Hippocampal formation (tissue), 2 donors: ENCODE results near the gene FMR1NB.

ENCODE experiments used
- DNase-seq, 2 donors: peaks; one replicate each; lab custom pipeline; 2025; lab: John Stamatoyannopoulos, UW

The FMR1NB gene, protein sequence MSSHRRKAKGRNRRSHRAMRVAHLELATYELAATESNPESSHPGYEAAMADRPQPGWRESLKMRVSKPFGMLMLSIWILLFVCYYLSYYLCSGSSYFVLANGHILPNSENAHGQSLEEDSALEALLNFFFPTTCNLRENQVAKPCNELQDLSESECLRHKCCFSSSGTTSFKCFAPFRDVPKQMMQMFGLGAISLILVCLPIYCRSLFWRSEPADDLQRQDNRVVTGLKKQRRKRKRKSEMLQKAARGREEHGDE

DNA sequence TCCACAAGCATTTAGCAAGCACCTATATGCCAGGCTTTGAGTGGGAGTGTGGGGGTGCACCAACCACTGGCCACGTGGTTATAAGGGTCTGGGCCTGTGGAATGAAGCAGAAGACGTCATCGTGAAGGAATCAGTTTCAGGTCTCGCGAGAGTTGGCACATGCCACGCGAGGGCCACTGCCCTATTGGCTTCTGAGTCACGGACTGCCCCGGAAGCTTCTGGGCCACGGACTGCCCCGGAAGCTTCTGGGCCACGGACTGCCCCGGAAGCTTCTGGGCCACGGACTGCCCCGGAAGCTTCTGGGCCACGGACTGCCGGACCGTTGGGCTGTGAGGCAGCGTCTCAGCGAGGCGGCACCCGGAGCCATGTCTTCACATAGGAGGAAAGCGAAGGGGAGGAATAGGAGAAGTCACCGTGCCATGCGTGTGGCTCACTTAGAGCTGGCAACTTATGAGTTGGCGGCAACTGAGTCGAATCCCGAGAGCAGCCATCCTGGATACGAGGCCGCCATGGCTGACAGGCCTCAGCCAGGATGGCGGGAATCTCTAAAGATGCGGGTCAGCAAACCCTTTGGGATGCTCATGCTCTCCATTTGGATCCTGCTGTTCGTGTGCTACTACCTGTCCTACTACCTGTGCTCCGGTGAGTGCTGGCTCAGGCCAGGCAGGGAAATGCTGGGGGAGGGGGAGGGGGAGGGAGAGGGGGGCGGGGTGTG is at the start of gene FMR1NB:
TSS of gene FMR1NB (plus strand) at position 300 of the 715 bp plus-strand sequence. CDS start at position 366, 66 bp downstream.
- DNase-seq = no peak

DNA sequence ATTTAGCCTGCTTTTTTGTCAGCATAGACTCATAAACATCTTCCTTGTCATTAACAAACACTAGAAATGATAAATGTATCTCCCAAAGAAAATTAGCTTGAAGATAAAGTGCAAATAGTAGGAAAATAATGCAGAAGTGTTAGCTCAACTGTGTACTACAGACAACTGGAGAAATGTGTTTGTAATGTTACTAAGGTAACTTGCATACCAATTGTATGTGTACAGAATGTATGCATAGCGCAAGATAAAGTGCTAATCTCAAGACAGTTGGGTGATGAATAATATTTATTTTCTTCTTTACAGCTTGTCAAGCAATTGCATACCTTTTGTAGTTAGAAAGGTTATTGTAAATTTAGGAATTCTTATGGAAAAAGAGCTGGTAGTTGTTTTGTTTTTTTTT is 47.3 kb upstream of the FMR1NB start:
- DNase-seq = no peak

DNA sequence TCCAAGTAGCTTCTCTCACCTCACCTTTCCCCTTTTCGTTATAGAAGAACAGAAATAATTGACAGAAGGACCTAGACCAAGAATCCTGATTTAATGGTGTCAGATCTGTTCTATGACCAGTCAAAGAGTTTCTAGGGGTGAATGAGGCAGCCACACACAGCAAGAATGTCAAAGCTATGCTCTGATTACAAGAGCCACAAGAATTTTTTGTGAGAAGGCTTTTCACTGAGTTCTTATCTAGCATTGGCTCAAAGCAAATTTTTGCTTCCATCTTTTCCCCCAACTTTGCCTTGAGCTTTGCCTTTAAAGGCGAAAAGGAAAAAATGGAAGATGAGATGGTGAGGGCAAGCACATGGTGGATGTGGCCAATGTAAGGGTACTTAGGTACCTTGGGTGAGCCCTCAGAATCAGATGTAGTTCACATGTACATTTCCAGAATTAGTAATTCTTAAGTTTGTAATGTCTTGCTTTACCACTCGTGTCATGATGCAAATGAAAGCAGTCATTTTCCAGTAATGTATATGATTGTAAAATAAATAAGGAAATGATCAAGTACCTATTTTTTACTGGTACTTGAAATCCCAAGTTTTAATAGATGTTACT is 45.9 kb upstream of the FMR1NB start:
- no peak for DNase-seq

DNA sequence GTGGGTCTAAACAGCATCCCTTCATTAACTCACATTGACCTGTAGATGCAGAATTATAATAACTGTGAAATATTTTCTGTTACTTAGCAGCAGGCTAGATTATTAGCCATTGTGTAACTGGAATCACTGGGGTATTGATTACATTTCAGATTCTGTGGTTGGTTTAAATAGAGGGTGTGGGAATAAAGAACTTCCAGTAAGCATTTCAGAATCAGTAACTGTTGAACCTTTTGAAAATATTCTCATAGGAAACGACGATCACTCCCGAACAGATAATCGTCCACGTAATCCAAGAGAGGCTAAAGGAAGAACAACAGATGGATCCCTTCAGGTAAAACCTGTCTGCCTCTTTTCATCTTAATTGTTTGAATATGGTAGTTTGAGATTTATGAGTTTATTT is 35.9 kb upstream of the FMR1NB start:
- no peak for DNase-seq

DNA sequence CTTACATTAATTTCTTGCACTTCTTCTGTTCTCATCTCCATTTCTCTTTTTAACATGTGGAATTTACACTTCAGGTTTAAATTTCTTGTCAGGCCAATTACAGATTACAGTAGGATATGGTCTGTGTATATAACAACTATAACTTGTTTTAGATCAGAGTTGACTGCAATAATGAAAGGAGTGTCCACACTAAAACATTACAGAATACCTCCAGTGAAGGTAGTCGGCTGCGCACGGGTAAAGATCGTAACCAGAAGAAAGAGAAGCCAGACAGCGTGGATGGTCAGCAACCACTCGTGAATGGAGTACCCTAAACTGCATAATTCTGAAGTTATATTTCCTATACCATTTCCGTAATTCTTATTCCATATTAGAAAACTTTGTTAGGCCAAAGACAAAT is 32.6 kb upstream of the FMR1NB start:
- DNase-seq = no peak

DNA sequence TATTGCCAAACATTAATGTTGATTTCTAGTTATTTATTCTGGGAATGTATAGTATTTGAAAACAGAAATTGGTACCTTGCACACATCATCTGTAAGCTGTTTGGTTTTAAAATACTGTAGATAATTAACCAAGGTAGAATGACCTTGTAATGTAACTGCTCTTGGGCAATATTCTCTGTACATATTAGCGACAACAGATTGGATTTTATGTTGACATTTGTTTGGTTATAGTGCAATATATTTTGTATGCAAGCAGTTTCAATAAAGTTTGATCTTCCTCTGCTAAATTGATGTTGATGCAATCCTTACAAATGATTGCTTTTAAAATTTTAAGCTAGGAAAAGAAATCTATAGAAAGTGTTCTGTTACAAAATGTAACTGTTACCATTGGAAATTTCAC is 30.8 kb upstream of the FMR1NB start:
- DNase-seq = no peak

DNA sequence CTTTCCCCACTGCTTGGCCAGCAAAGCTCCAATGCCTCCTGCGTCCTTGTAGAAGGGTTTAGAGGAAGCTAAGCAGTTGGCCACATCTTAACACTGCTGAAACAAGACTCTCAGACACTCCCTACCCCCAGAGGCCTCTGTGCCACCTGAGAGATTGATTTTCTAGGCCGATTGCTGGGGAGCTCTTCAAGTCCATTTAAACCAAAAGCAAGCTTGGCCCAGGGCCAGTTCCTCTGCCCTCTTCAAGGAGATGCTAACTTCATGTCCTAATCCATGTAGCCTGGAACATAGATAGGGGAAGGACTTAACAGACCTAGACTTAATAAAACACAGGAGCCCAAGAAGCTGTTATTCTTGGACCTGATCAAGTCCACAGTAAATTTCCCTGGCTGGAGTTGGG is 27.2 kb upstream of the FMR1NB start:
- DNase-seq = no peak

DNA sequence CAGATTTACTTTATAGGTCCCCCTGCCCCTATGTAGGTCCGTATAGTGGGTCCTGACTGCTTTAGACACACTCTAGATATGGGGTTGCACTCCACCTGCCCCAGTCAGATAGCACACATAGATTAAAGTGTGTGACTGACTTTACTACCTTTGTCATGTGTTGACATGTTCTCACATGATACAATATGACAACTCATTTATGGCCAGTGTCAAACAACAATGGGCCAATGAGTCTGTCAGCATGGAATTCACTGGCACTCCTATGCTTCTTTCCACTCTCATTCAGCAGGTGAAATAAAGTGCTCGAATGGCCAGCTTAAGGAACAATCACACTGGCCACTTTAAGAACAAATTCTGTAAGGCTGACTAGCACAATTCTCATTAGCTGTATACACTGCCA is 23.8 kb upstream of the FMR1NB start:
- DNase-seq = no peak

DNA sequence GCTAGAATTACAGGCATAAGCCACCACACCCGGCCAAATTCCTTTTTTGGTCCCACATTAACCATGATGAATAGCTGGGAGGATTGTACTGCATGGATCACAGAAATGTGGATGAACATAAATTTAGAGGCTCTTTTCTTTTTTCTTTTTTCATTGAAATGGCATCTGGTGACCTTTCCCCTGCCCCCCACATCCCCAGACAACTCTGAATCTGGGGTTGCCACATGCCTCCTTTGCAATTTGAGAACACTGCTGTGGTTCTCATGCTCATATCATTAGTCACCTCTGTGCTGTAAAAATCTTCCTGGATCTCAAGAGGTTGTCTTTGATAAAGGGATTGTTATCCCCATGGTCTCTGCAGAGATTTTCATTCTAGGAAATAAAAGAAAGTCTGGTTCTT is 22.8 kb upstream of the FMR1NB start:
- no peak for DNase-seq

DNA sequence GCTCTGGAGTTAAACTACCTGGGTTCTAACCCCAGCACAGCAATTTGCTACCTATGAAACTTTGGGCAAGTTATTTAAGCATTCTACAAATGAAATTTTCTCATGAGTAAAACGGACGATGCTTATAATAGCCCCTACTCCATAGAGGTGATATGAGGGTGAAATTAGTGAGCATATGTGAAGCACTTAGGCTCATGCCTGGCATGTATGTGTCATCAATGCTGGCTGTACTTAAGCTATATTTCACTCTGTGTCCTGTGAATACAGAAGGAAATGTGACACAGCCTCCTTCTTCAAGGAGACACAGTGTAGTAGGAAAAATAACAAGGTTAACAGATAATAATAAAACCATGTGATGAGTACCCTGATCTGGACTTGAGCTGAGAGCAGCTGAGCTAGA is 20.4 kb upstream of the FMR1NB start:
- no peak for DNase-seq

DNA sequence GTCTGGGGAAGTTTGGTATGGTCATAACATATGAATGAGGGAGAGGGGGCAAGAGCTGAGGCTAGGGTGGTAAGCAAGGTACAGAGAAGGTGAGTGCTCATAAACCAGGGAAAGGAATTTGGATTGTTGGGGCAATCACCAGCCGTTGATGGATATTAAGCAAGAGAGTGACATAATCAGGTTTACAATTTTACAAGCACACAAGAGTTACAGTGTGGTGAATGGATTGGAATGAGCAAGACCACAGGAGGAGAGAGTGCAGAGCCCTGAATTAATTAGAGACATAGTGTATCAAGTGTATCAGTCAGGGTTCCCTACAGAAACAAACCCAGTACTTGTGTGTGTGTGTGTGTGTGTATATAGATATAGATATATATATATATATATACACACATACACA is 18.7 kb upstream of the FMR1NB start:
- no peak for DNase-seq

DNA sequence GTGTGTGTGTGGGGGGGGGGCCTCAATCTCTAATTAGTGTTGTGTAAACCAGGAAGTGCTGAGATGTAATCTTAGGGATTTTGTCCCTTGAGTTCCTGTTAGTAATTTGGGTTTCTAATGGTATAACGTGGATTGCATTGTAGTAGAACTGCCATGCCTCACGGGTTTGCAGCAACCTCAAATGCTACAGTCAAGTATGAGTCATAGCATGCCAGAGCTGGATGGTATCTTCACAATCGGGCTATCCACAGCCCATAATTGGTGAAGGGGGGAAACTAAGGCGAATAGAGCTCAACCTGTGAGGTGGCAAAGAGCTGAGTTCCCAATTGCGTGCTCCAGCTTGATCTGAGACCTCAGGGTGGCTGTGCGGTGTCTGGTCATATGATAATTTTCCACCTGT is 2.2 kb upstream of the FMR1NB start:
- no peak for DNase-seq

DNA sequence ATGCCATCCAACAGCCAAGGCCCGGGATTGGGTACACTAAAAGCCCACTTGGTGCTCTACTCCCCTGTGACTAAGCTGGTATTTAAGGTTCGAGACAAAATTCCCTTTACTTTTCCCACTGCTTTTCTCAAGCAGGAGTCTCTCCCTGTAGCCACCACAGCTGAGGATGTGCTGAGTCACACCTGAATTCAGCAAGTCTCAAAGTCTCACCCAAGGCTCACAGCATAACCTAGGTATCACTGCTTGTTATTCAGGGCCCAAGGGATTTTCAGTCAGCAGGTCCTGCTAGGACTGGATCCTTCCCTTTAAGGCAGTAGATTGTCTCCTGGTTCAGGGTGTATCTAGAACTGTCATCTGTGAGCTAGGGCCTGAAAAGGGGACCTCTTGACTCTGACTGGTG is 39.2 kb downstream of the FMR1NB start:
- no peak for DNase-seq

DNA sequence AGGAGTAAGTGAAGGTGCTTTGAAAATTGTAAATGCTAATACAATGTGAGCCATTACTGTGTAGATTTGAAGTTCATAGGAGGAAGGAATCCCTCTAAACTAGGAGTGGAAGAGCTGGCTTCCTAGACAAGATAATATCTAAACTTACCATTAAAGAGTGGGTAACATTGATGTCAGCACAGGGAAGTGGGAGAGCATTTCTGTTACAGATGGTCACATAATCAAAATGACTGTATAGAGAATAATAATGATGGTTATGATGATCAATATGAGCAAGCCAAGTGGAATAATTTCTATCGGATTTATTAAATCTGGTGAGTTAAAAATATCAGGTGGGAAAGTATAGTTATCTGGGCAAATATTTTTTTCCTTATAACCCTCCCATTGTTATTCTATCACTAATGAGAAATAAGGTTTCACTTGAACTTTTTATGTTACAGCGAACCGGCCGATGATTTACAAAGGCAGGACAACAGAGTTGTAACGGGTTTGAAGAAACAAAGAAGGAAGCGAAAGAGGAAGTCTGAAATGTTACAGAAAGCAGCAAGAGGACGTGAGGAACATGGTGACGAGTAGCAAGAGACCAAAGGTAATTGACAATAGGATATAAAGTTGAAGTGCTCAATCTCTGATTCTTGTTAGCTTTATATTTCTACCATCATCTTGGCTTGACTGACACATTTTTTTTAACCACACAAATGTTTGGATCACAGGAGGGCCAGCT is 43.5 kb downstream of the FMR1NB start:
- DNase-seq = no peak

DNA sequence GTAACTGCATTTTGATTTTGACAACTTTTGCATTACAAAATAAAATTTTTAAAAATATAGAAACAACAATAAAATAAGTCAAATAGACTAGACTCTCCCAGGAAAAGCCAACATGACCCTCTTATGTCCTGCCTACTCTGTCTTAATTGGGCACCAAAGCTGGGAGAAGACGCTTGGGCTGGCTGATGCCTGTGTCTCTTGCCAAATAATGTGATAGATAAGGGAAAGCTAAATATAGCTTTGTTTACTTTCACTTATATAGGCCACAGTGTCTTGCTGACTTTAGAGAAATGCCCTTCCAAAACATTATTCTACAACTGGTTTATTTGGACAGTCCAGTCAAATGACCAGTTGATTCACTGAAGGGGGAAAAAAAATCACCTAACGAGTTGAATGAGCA is 54.2 kb downstream of the FMR1NB start:
- DNase-seq = no peak

DNA sequence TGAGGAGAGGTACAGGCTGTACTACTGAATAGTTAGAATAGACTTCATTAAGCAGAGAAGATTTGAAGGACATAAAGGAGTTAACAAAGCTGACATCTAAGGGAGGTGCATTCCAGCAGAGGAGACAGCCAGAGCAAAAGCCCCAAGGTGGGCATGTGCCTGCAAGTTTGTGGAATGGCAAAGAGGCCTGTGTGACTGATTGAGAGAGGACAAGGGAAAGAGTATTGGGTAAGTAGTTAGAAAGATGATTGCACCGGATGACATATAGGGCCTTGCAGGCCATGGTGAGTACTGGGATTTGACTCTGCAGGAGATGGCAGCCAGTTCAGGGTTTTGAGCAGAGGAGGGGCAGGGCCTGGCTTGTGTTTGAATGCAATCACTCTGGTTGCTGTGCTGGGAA is 55.9 kb downstream of the FMR1NB start:
- no peak for DNase-seq

DNA sequence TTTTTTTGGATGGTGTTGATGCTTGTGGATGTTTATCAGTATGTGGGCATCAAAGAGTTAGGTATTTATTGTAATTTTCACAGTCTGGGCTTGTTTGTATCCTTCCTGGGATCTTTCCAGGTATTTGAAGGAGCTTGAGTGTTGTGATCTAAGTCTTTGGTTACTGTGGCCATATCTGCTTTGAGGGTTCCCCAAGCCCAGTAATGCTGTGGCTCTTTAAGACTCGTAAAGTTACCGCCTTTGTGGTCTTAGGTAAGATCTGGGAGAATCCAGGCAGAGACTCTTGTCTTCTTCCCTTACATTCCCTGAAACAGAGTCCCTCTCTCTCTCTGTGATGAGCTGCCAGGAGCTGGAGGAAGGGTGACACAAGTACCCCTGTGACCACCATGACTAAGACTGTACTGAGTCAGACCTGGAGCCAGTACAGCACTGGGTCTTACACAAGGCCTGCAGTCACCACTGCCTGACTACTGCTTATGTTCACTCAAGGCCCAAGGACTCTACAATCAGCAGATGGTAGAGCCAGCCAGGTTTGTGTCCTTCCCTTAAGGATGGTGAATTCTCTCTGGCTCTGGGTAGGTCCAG is 62.2 kb downstream of the FMR1NB start:
- no peak for DNase-seq

DNA sequence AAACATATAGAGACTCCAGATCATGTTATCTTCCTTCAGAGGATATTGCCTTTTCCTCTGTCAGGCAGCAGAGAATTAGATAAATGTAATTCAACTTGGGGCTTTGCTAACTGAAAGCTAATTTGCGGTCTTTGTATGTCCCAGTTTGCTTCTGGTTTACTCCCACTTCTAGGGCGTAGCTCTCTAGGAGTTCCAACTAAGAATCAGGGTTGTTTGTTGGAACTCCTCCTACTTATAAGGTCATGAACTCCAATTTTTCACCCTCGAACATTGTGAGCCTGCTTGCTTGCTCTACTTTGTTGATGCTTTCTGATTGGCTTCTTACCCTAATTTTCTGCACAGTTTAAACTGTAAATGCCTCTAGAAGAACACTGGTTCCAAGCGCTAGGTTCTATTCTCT is 66.1 kb downstream of the FMR1NB start:
- no peak for DNase-seq

DNA sequence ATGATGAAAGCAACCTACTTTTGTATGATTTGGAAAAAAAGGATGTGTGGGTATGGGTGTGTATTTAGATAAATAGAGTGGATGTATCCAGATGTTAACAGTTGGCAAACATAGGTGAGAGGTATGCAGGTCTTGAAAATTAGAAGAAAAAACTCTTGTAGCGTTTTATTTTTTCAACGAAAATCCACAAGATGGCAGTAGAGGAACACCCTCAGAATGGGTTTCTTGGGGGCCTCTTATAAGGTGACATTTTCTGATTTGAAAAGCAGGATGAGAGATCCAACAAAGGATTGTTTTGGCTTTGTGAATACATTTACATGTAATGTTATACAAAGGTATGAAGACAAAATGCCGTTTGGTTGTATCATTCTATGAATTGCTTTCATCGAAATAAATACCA is 68.3 kb downstream of the FMR1NB start:
- DNase-seq = peak in 1 of 2 donors; percentile 38

DNA sequence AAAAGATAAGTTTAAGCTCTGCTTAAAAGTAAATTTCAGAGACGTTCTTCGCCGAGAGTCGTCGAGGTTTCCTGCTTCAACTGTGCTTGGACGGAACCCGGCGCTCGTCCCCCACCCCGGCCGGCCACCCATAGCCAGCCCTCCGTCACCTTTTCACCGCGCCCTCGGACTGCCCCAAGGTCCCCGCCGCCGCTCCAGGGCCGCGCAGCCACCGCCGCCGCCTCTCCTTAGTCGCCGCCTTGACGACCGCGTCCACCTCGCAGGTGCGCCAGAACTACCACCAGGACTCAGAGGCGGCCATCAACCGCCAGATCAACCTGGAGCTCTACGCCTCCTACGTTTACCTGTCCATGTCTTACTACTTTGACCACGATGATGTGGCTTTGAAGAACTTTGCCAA is 70.8 kb downstream of the FMR1NB start:
- no peak for DNase-seq

DNA sequence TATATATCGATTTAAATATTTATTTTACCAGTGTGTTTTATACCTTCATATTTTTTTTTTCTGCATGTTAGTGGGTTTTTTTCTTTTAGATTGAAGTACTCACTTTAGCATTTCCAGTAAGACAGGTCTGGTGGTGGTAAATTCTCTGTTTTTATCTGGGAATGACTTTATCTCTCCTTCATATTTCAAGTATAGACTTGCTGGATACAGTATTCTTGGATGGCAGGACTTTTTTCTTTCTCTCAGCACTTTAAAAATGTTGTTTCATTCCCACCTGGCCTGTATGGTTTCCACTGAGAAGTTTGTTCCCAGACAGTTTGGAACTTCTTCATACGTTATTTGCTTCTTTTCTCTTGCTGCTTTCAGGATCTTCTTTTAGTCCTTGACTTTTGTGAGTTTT is 86.1 kb downstream of the FMR1NB start:
- DNase-seq = no peak

DNA sequence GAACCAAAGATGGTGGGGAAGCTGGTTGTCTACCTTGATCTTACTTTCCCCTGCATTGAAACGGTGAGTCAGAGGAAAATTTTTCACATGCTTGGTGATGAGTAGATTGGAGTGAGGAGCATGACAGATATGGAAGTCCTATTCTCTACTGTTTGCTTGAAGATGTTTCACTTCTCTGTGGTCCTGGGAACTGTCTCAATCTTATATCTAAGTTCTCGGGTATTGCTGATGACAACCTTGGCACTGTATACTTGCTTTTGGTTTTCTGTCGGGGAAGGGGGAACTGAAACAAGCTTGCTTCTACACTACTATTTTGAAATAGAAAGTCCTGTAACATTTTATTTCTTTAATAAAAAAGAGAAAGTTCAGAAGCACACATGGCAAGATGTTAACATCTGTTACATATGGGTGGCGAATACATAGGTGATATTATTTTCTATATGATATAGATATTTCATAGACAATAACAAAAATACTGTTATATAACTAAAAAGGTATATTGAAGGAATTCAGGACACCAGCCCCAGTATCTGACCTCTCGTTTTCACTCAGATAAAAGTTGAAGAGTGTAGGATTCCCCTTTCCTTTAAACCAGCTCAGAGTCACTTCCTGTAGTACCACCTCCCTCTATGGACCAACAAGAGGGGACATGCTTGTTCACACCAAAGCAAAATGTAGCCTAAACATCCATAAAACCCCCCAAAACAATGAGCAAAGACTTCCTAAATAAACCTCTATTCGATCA is 88.8 kb downstream of the FMR1NB start:
- no peak for DNase-seq
